ENCODE data around the gene L3MBTL4.

The L3MBTL4 gene

GRCh38 chr18:6018671-6019070 is 396.0 kb downstream of the L3MBTL4 start:
- no peak for DNase-seq

DNA sequence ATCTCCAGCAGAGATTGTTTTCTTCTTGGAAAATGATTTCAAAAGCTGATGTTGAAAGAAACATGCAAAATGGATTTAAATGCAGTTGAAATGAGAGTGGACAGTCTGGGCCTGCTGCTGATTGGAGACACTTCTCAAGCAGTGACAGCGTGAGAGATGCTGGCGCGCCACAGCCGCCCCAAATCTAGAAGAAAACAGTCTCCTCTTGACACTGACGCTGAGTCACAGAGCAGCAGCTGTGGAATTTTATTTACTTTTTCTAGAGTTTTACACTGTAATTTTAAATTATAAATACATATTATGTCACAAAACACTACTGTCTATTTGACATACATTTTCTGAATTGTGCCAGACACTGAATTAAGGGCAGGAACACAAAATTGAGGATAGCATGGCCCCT is 397.5 kb downstream of the L3MBTL4 start:
- no peak for DNase-seq

GRCh38 chr18:6015364-6015763 is 399.3 kb downstream of the L3MBTL4 start:
- DNase-seq: no peak

DNA sequence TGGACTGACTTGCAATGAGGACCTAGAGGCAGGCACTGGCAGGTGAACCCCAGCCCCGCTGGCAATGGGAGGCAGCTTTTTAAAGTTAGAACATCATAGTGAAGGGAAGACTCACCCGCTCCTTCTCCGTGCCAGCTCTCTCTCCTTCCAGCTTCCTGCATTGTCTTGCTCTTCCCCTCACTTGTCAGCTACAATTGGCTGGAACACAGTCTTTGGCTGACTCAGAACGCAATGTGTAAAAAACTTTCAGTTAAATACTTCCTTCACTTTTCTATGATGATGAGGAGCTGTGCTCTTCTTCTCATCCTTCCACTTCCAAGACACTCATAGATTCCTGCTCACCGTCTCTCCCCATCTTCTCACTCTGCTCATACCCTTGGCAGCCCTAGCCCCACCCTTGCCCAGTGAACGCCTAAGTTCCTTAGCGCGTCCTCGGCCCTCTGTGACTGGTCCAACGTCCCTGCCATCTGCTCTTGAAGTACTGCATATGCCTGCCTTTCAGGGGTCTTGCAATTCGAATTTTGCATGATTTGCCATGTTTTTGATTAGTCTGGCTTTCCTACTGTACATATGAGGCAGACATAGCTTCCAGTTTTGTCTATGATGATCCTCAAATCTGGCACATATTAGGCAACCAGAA is 401.4 kb downstream of the L3MBTL4 start:
- DNase-seq: no peak

GRCh38 chr18:6010921-6011320 is 403.8 kb downstream of the L3MBTL4 start:
- no peak for DNase-seq

GRCh38 chr18:6010284-6010683 is 404.4 kb downstream of the L3MBTL4 start:
- DNase-seq: no peak

- DNase-seq: no peak
These were observed 405.0 kb downstream of the L3MBTL4 start for GRCh38 chr18:6009756-6010155.

GRCh38 chr18:6004683-6005082 is 410.0 kb downstream of the L3MBTL4 start:
- no peak for DNase-seq

DNA sequence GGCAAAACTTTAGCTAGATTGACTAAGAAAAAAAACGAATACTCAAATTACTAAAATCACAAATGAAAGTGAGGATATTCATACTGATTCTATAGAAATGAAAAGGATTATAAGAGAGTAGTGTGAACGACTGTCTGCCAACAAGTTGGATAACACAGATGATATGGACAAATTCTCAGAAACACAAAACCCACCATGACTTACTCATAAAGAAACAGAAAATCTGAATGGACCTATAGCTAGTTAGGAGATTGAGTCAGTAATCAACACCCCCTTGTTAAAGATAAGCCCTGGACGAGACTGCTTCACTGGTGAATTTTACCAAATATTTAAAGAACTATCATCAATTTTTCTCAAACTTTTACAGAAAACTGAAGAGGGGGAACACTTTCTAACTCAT is 410.6 kb downstream of the L3MBTL4 start:
- DNase-seq: no peak

- no peak for DNase-seq
These were observed 412.8 kb downstream of the L3MBTL4 start for GRCh38 chr18:6001867-6002266.

DNA sequence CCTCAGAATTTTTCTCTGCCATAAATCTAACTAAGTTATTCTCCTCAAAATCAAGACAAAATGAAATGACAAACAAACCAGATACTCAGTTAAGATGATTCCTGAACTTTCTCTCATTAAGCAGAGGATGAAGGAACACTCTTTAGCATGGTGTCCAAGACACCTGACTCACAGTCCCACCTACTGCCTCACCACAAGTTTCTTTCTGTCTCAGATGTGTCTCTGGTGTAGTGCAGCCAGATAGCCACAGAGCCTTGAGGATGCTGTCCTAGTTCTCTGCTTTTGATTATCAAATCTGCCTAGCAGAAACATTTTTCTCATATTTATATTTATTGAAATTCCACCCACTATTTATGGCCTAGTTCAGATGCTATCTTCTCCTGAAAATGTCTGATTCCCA is 415.8 kb downstream of the L3MBTL4 start:
- no peak for DNase-seq

- no peak for DNase-seq
These were observed 416.4 kb downstream of the L3MBTL4 start for GRCh38 chr18:5998166-5998881.

- DNase-seq: no peak
These were observed 417.4 kb downstream of the L3MBTL4 start for GRCh38 chr18:5997361-5997760.

DNA sequence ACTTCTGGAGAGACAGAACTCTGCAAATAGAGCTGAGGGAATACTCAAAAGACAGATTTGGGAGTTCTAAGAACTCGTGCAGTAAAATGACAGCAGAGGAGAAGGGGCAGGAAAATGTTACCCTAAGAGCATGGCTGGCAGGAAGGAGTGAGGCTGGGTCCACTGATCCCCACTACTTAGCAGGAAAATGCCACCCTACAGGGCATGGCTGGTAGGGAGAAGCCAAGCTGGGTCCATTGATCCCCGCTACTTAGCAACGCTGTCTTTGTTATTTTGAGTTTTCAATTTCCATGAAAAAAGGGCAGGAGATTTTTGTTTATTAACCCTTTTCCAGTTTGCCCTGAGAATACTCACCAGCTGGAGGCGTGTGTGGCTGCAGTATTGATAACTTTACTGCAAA is 419.1 kb downstream of the L3MBTL4 start:
- DNase-seq: no peak

DNA sequence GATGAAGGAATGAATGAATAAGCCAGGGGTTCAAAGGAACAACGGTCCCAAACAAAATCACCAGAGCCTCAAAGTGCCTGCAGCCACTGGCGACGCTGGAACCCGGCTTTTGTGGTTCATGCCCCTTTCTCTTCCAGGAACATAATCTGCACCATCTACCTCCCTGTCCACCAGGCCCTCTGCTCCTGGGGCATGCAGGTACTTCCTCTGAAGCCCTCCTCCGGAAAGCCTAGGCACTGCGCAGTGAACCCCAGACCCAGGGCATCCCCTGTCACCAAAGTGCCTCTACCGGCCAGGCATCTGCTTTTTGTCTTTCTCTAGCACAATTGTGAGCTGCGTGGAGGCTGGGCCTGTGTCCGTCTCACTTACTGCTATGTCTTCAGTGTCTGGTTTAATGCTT is 420.8 kb downstream of the L3MBTL4 start:
- no peak for DNase-seq

GRCh38 chr18:5992381-5992780 is 422.3 kb downstream of the L3MBTL4 start:
- no peak for DNase-seq

- DNase-seq: no peak
These were observed 427.5 kb downstream of the L3MBTL4 start for GRCh38 chr18:5987249-5987648.

GRCh38 chr18:5986257-5986931 is 428.3 kb downstream of the L3MBTL4 start:
- no peak for DNase-seq

DNA sequence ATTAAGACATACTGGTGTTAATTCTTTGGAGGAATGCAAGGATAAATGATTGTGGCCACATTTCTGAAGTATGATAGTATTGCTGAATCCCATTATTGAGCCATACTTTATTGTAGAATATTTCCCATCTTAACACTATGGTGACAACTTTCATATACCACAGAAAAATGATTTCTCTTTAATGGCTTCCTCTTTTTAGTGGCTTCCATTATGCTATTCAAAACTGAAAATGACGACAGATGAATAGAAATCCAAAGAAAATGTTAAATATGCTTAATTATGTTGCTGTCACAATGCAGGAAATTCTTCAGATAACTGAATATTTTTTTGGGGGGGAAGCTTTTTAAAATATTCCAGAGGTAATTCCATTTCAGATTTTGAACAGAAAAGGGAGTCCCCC is 430.5 kb downstream of the L3MBTL4 start:
- DNase-seq: no peak

GRCh38 chr18:5983488-5983887 is 431.2 kb downstream of the L3MBTL4 start:
- DNase-seq: no peak

GRCh38 chr18:5982332-5982731 is 432.4 kb downstream of the L3MBTL4 start:
- no peak for DNase-seq

GRCh38 chr18:5980721-5981120 is 434.0 kb downstream of the L3MBTL4 start:
- DNase-seq: no peak

DNA sequence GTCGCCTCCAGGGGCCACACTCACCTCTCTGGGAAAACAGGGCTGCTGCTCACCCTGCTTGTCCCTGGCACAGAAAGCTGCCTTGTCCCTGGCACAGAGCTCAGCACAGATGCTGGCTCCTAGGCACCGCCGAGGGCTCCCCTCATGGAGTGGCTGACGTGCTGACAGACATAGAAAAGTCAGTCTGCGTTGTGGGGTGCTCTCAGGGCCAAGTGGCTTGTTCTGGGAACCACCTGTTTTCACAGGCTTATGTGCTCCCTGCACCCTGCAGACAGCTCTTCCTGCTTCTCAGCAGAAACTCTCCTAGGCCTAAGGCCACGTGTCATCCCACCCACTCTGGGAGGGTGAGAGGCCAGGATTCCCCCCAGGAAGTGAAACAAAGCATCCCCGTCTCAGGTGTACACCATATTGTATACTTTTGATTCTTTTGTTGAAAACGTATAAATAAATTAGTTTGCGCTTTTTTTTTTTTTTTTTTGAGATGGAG is 434.7 kb downstream of the L3MBTL4 start:
- no peak for DNase-seq

Measured in NCI-H446 (cell line).